Measurements from ENCODE around the gene SPIRE2.

DNA sequence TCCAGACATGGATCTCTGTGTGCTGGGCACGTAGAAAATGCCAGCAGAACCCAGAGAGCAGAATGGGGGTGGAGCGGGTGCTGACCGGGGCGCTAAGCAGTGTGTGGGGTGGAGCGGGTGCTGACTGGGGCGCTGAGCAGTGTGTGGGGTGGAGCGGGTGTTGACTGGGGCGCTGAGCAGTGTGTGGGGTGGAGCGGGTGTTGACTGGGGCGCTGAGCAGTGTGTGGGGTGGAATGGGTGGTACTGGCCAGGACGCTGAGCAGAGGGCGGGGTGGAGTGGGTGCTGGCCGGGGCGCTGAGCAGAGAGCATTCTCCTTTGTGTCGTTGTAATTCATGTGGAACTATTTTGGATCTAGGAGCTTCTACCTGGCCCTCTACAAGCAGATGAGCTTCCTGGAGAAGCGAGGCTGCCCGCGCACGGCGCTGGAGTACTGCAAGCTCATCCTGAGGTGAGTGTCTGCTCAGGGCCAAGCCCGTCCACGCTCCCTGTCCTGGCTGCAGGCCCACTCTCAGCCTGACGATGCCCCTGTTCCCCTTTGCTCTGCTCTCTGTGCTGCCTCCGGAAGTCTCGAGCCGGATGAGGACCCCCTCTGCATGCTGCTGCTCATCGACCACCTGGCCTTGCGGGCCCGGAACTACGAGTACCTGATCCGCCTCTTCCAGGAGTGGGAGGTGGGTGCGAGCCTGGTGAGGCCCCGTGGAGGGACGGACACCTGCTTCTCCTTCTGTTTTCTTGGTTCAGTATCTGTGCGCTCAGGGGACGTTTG lies 70.1 kb downstream of the SPIRE2 start:
- TF ChIP-seq CTCF (IDR thresholded peaks at IDR 0.05; ENCODE audit: low read depth, low read length) (no peak), EZH2phosphoT487 (IDR thresholded peaks at IDR 0.05; ENCODE audit: low read depth) (no peak)

Data from OCI-LY3 (cell line).